Stimulated activated CD8-positive, alpha-beta memory T cell treated with anti-CD3 and anti-CD28 coated beads, Interleukin-7, amount 100 ng/mL, for 4 hours (primary cell): ENCODE results near the gene CHPF2.

ENCODE experiments used
- DNase-seq, 2 donors: peaks; one replicate each; pipeline ENCODE4 v3.0.0-alpha.2; 2020; ENCODE audit warnings: low read depth in 2 of 2

Gene CHPF2

DNA sequence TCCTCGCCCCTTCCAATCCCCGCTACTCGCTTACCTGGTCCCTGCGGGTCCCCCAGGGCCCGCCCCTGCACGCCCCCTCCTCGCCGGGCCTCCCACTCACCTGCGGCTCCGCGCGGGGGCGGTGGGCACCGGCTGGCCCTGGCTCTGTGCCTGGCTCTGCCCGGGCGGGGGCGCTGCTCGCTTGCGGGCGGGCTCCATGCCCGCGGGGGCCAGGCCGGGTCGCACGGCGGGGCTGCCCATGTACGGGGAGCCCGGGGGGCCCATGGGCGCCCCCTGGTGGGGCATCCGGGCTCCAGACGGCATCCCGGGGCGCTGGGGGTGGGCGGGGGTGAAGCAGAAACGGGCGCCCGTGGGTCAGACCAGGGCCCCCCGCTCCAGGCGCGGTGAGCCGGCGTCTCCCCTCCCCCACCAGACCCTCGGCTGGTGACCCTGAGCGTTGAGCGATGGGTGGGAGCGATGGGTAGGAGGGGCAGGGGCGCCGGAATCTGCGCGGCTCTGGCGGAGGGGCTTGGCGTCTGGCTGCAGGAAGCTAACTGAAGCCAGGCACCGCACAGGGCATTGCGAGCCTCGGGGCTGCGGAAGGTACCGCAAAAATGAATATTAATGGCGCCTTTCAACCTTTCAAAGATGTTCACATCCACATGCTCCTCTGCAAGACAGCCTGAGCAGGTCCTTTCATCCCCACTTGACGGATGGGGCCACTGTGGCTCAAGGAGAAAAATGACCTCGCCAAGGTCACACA is 13.2 kb downstream of the CHPF2 start:
- peak; percentile 18 to 63 for DNase-seq

DNA sequence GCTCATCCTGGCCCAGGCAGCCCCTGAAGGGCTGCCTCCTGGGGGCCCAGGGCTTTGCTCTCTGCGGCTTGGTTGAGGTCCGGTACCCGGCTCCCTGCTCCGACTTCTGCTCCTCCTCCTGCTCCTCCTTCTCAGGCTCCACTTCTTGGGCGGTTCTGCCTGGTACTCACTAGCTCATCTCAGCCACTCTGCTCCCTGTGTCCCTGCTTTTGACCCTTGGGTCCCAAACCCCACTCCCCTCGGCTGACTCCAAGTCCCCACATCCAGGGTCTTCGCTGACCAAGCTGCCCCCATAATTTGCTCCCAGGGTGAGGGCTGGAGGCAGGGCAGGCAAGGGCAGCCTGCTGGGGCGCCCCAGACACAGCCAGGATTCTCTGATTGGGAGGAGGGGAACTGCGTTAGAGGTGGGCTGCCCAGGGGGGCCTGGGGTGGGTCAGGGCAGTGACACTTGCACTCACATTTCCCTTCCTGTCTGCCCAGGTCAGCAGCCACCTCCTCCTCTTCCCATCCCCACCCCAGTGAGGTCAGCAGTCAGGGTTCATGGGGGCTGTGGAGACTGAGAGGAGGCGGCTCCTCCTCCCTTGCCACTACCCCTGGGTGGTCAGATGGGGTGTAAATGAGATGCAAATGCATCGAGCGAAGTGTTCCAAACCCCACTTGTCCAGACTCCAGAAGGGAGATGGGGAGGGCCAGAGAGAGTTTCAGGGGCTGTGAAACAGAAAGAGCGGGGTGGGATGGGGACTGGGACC is 14.0 kb downstream of the CHPF2 start:
- no peak for DNase-seq

DNA sequence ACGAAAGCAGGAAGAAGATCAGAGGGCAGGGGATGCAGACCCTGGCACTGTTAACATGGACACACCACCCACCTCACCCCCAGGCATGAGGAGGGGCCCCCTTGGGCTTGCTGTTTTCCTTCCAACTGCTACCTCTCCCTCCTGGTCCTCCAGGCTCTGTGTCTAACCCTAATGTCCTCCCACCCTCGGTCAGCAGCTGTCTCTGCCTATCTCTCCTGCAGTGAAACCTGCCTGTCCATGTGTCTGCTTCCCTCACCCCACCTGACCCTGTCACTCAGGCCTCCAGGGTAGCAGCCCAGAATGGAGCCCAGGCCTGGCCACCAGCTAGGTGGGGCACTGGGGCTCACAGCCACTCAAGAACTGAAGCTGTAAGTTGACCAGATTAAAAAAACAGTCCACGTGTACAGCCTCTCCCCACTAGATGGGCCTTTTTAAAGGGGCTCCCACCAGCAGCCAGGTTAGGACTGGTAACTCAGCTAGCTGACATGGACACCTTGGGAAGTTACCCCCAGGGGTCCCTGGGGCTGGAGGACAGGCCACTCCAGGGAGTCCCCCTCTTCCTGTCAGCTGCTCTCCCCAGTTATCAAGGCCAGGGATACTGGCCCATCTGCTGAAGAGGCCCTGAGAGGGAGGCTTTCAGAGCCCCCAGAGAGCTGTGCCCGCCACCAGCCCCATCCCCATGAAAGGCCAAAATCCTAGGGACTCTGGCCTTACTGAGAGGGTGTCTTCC is 14.7 kb downstream of the CHPF2 start:
- no peak for DNase-seq

DNA sequence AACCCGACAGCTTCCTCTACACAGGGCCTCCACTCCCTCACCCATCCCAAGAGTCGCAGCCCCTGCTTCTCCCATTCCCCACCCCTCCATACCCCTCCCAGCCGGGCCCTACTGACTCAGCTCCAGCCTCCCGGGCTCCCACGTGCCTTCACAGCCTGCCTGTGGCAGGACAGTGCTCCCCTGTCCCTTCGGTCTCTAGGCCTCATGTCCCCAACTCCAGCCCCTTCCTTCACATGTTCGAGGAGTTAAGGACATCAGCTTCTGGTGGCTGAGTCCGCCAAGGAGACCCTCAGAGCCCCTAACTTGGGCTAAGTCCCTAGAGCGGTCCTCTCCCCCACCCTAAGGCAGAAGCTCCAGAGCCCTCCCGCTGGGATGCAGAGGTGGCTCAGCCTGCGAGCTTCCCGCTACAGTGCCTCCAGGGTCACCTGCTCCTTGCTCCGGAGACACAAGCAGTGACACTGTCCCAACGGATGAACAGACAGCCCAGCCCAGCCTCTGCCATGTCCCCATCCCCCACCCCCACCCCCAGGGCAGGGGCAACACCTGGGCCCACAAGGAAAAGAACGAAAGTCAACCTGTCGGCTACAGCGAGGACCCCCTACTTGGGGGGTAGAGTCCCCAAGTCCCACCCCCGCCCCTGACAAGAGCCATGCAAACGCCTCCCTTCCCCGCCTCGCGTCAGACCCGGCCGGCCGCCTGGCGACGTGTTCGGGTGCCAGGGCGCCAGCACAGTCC is 15.5 kb downstream of the CHPF2 start:
- DNase-seq, result no peak

DNA sequence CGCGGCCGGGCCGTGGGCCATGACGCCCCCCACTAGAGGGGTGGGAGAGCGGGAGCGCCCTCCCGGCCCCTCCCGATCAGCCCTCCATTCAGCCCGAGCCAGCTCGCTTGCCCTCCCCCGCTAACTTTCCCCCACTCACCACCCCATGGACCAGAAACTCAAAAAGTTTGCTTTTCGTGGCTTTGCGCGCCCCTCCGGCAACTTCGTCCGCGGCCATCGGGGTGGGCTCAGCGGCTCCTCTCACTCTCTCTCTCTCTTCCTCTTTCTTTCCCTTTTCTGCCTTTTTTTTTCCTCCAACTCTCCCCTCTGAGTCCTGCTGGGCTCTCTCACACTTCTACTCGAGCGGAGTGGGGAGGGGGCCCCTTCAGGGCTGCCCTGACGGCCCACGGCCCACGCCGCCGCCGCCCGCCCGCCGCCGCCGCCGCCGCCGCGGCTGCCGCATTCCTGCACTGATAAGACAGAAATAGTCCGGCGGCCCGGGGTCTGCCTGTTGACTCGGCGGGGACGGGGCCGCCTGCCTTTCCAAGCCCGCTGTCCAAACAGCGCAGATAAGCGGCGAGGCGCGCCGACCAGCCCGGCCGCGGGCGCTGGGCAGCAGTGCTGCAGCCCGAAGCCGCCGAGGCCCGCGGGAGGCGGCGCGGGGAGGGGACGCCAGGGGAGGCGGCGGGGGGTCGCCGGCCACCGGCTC is 16.2 kb downstream of the CHPF2 start, which contains the start of gene SMARCD3:
TSS of gene SMARCD3 (minus strand) at position 349 of the 688 bp plus-strand sequence. CDS start at position 217, 132 bp downstream.
- peak in 1 of 2 donors; percentile 43 for DNase-seq

DNA sequence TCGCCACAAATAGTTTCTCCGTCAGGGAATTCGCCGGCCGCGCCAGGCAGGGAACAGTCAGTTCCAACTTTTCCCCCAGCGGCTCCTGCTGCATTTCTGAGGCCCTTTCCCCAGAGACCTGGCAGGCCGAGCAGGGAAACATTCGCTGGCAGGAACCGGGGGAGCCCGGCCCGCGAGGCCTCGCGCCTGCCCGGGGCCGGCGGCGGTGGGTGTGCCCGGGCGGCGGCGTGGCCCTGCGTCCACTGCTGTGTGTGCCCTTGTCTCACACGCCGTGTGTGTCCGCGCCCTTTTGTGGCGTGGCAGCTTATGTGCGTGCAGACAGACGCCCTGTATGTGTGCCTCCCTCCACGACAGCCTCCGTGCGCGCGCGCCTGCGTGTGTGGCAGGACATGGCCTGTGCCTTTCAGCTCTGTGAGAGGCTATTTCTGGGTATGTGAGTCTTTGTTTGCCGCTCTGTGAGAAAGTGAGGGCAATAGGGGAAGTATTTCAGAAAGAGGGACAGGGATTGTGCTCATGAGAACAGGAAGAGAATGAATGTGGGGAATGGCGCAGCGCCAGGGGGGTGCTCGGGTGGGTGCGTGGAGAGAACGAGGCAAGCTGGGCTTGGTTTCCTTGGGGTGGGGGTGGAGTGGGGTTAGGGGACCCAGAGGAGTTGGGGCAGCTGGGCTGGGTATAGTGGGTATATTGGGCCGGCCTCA is 16.9 kb downstream of the CHPF2 start:
- DNase-seq, result peak in 1 of 2 donors; percentile 16

DNA sequence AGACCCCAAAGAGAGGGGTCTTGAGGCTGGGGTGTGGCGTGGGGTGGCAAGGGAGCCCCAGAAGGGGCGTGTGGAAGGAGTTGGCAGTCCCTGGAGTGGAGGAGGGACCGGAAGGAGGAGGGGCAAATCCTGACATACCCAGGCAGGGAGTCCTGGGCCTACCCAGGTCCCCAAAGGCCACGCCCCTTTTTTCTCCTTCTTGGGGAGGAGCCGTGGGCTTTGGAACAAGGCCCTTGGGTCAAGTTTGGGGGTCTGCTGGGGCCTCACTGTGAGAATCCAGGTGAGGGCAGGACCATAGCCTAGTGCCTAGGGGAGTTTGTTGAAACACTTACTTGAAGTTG is 17.4 kb downstream of the CHPF2 start:
- no peak for DNase-seq

DNA sequence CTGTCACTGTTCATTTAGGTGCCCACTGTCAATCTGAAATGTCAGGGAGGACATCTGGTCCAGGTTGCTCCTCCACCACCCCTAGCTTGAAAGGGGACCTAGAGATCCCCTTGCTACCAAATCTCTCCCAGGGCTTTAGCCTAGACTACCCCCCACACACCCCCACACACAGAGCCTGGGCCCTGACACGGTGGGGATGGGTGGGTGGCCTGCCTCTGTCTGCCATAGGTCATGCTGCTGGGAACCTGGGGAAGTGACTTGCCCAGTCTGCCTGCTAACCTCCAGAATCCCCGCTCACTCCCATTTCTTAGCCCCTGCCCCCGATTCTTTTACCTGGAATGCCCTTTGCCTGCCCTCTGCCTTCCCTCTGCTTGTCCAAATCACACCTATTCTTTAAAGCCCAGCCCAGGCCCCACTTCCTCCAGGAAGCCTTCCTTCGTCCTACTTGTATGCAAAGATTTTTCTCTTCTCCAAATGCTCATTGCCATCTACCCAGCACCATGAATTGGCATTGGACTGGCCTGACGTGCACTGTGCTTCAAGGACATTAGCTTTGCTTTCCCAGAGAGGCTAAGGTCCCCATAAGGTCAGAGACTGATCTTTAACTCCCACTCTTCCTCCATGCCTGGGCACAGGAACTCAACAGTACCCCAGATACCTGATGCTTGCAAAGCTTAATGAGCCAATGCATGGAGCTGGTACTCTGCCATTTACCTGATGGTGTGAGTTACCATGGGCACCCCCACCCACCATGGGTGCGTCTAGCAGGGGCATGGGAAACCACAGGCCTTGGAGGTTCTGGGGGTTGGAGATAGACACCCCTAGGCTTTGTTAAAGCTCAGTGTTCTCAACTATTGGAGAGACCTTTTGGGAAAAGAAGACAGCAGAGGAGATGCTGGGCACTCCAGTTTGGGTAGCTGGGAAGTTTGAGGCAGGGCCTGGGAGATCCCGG is 18.2 kb downstream of the CHPF2 start:
- DNase-seq, result no peak

DNA sequence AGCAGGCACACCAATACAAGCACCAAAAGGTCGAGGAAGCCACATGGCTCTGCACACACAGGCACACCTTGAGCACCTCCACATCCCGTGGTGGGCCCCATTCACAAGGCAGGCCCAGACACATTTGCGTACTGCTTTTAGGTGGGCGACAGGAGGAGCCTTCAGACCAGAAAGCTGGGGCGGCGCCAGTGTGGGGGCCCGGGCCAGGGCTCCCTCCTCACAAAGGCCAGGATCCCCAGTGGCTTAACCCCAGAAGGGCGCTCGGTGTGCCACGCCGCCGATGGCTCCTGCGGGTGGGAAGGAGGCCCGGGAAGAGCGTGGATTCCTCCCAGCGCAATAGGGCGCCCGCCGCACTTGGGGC is 19.0 kb downstream of the CHPF2 start:
- peak in 1 of 2 donors; percentile 23 for DNase-seq

DNA sequence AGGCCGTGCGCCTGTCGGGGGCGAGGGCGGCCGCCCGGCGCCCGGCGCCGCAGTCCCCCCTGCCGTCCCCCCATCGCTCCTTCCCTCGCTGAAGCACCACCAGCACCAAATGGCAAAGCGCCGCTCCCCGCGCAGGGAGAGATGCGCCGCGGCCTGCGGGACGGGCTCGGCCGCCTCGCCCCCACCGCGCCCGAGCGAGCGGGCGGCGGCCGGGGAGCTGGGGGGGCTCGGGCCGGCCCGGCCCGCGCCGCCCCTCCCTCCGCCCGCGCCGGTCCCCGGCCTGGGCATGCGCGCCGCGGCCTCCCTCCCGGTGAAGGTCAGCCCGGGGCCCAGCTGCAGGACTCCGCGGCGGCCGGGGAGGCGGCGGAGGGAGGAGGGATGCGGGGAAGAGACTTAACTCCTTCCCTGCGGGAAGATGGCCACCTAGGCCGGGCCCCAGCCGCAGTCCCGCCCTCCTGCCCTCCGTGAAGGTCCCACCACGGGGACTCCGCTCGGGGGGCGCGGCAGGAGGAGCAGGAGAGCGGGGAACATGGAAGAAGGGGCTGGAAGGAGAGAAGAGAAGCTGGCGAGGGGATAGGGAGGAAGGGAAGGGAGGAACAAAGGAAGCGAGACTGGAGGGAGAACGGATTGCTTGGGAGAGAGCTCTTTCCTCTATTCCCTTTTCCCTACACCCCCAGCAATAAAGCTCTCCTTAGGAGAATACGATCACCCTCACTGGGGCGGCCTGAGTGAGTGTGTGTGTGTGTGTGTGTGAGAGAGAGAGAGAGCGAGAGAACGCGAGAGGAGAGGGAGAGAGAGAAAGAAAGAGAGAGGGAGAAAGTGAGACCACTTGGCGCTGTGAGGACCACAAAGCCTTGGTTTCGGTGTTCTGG is 19.6 kb downstream of the CHPF2 start:
- peak in 1 of 2 donors; percentile 27 for DNase-seq

DNA sequence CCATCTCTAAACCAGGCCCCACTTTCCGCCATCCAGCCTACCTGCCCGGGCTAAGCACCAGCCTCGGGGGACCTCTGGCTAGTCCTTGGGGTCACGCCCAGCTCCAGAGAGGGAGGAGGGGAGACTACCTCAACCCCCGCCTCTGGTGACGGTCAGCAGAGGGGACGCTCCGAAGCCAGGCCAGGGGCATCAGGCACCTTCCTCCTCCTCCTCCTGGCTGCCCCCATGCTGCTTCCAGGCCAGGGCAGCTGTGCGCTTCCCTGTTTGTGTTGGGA is 20.2 kb downstream of the CHPF2 start:
- no peak for DNase-seq

DNA sequence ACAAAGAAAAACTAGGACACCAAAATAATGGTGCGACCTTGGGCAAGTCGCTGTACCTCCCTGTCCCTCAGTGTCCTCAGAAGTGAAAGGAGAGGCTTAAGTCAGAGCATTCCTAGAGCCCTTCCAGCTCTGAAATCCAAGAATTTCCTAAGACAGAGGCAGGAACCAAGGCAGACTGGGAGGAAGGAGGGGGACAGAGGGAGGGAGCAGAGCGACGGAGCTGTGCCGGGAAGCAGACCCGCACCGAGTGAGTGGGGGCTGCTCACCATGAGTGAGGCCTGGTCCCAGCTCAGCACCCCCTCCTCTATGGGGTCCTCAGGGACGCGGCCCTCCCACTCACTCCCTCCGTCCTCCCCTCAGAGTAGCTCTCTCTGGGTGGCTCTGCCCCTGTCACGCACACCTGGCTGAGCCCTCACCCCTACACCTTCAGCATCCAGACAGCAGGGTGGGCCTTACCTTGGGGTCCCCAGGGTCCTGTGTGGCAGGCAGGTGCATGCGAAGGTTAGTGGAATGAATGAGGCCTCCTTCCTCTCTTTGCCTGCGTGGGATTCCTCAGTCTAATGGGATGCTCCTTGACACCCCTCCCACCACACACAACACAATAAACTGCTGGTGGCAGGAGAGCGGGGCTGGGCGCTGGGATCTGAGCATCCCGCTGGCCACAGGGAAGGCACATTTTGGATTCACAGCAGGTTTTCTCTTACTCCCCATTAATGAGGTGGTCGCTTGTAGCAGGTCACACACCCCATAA is 20.9 kb downstream of the CHPF2 start:
- DNase-seq, result no peak

DNA sequence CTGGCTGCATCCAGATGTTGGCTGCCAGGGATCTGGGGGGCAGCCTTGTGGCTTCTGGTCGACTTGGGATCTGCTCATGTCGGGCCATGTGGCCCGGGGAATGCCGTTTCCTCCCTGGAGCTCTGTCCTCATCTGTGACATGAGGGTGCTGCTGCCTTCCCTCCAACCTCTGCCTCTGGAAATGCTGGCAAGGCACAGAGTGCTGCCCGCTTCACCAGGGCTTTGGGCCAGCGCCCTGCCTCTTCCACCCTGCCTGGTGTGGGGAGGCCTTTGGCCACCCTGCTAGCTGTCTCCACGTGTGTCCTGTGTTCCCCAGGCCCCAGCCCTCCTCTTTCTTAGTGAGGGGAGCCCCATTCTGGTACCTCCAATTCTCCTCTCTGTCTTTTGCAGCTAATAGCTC is 22.0 kb downstream of the CHPF2 start:
- no peak for DNase-seq

DNA sequence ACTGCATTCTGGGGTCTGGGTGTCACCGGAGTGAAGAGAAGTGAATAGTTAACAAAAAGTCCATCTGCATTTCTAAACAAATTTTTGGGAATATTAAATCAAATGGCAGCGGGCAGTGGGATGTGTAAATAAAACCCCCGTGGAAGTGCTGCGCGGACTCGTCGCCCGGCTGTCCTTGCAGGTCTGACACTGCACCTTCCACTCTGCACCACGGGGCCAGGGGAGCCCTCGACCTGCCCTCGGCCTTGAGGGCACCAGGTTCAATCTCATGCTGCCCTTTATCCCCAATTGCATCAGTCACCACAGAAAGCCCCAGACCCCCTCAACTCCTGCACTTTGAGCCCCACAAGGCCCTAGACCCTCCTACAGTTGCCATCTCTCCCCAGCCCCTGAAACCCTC is 22.6 kb downstream of the CHPF2 start:
- no peak for DNase-seq

DNA sequence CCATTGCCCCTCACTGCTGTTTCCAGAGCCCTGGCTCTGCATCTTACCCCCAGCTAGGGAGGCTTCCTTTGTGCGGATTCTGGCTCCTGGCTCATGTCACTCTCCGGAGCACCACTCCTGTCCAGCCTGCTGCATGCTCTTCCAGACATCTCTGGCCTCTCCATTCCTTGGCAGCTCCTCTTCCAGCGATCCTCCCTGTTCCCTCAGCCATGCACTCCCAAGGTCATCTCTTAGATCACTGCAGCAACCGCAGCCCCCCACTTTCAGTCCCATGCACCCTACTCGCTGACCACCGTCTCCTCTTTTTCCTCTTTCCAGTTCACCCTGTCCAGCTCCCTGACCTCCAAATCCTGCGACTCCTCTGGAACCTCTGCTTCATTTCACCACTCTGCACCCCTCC is 23.1 kb downstream of the CHPF2 start:
- no peak for DNase-seq

DNA sequence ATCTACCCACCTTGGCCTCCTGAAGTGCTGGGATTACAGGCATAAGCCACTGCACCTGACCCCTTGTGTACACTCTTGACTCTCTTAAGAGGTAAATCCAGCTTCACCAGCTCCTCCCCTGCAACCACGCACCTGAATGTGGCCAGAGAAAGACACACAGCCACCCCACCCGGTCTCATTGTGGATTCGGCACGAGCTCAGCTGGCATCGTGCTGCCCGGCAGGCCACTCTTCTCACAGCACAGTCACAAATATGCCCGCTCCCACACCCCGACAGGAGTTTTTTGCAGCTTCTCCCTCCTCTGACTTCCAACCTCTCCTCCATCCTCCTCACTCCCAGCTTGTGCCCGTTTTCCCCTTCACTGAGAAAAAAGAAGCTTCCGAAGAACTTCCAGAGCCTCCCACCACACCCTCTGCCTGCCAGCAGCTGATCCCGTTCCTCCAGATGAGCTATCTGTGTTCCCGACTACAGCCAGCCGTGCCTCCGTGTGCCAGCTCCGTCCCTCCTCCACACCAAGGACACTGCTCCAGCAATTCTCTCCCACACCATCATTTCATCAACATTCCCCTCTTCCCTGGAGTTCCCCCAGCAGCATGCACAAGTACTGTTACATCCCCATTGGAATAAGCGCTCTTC is 24.2 kb downstream of the CHPF2 start:
- no peak for DNase-seq

DNA sequence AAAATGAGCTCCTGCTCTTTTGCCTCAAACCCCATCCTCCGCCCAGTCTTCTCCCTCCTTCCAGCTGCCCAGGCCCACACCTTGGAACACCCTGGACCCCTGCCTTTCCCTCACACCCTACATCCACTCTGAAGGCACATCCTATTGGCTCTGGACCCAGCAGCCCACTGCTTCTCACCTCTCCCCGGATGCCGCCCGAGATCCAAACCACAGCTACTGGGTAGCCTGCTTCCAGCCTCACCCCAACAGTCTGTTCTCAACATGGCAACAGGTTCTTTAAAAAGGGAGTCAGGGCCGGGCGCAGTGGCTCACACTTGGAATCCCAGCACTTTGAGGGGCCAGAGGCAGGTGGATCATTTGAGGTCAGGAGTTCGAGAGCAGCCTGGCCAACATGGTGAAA is 25.7 kb downstream of the CHPF2 start:
- no peak for DNase-seq

DNA sequence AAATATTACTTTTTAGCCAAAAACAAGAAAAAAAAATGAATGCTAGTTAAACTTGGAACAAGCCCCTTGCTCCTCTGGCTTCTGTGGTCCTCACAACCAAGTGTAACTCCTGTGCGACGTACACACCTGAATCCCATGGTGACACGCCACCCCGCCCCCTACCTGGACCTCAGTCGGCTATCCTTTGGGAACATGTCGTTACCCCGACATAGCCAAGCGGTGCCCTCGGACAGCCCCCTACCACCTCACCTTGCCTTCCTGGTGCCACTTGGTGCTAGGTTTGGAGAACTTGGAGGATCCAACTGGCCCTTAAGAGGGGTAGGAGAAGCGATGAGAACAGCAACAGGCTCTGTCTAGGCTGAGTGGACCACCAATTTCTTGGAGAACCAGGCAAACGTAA is 28.2 kb downstream of the CHPF2 start:
- no peak for DNase-seq
